GM10266 (cell line): ENCODE results near the gene CACNB4.
A peak's percentile ranks its signal among the peaks of the same experiment; 100 is the strongest.
"Not testable (repeated sequence)": the region's sequence is repeated elsewhere in the genome, so short reads cannot be mapped to it uniquely, and the experiment has no call there.

Experiments
- DNase-seq: peaks from one replicate; pipeline ENCODE4 v3.0.0; 2012; ENCODE audit errors: extremely low spot score
- TF ChIP-seq, protein P1 (sequence below): IDR thresholded peaks from 2 replicates; pipeline ENCODE4 v1.5.1; 2012; ENCODE audit warnings: mild to moderate bottlenecking, low read depth; ENCODE audit not compliant: control insufficient read depth, insufficient read depth; ENCODE audit errors: missing control alignments

The CACNB4 gene

DNA sequence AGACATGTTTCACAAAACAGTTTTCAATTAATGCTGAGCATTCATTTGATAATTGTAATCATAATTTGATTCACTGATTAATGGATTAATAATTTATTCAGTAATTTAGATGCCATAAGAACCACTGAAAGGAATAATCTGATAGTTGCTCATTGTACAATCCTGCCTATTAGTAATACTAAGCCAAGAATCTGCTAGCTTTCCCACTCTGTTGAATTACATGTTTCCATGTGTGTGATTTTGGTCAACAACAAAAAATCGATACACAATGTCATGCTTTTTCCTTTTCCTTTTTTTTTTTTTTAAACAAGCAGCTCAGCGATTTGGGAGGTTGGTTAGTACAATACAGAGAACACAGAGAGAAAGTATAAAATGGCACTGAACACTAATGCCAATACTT is 296.5 kb downstream of the CACNB4 start:
- TF ChIP-seq, protein P1, sequence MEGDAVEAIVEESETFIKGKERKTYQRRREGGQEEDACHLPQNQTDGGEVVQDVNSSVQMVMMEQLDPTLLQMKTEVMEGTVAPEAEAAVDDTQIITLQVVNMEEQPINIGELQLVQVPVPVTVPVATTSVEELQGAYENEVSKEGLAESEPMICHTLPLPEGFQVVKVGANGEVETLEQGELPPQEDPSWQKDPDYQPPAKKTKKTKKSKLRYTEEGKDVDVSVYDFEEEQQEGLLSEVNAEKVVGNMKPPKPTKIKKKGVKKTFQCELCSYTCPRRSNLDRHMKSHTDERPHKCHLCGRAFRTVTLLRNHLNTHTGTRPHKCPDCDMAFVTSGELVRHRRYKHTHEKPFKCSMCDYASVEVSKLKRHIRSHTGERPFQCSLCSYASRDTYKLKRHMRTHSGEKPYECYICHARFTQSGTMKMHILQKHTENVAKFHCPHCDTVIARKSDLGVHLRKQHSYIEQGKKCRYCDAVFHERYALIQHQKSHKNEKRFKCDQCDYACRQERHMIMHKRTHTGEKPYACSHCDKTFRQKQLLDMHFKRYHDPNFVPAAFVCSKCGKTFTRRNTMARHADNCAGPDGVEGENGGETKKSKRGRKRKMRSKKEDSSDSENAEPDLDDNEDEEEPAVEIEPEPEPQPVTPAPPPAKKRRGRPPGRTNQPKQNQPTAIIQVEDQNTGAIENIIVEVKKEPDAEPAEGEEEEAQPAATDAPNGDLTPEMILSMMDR = no peak
- no peak for DNase-seq

DNA sequence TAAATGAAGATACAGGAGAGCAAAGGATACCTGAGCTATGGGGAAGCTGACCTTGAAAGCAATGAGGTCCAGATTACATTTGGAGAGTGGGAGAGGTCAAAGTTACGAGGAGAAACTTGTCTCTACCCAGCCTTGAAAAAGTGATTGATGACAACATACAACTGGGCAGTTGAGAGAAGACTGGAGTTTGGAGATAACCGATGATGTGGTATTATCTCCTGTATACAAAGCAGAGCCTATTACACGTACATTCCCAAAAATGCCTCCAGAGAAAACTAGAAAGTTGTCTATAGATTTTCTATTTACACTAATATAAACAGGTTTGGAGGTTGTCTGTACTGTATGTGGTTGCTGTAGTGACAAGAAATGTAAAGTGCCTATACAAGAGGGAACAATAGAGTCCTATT is 299.0 kb downstream of the CACNB4 start:
- no peak for DNase-seq
- TF ChIP-seq, protein P1 = no peak

DNA sequence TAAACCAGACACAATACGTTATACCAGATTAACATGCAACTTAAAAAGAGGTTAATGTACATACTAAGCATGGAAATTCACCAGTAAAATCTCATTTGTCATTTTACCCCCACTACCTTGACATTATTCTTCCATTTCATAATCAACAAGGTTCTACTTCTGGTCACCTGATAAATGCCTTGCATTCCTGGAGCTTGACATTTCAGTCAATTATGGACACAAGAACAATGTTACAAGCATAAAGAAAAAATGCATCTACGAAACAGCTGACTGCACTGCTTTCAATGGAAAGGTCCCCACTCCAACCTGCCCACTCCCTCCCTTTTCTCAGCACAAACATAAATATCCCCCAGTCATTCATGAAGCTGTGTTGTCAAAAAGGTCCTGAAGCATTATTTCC is 302.1 kb downstream of the CACNB4 start:
- no peak for DNase-seq
- TF ChIP-seq, protein P1 = no peak

DNA sequence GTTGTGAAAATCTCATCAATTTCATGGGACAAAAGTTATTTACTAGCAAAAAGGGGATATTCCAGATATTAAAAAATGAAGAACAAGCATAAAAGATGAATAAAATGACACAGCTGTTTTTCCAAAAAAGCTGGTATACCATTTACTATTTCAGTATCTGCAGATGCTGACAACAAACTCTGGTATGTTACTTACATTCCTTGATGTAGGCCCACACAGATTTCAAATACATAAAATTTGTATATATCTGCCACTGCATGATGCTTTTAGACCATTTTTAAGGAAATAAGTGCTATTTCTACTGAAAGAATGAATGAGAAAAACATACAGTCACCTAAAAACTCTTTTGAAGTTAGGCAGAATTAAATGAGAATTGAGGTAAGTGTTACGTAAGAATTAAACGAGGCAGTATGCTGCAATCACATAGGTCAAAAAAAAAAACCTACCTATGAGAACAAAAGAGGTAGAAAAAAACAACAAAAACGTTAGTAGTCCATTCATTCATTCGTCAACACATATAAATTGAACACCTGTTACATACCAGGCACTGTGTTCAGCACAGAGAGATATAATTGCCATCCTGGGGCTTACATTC is 303.1 kb downstream of the CACNB4 start:
- TF ChIP-seq, protein P1 = no peak
- no peak for DNase-seq

DNA sequence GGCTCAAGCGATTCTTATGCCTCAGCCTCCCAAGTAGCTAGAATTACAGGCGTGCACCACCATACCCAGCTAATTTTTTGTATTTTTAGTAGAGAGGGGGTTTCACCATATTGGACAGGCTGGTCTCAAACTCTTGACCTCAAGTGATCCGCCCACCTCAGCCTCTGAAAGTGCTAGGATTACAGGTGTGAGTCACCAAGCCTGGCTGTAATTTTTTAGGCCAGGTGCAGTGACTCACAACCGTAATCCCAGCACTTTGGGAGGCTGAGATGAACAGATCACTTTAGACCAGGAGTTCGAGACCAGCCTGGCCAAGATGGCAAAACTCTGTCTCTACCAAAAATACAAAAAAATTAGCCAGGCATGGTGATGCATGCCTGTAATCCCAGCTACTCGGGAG is 304.4 kb downstream of the CACNB4 start:
- DNase-seq = not testable (repeated sequence)

DNA sequence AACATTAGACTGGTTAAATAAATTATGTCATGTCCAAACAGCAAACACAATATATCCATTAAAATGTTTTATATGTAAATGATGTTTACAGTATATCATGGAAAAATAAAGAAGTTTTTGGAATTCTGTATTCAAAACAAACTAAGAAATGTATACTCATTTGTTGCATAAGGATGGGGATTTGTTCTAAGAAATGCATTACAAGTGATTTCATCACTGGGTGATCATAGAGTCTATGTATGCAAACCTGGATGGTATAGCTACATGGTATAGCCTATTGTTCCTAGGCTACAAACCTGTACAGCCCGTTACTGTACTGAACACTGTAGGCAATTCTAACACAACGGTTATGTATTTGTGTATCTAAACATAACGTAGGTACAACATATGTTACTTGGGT is 305.7 kb downstream of the CACNB4 start:
- no peak for DNase-seq
- TF ChIP-seq, protein P1 = no peak

DNA sequence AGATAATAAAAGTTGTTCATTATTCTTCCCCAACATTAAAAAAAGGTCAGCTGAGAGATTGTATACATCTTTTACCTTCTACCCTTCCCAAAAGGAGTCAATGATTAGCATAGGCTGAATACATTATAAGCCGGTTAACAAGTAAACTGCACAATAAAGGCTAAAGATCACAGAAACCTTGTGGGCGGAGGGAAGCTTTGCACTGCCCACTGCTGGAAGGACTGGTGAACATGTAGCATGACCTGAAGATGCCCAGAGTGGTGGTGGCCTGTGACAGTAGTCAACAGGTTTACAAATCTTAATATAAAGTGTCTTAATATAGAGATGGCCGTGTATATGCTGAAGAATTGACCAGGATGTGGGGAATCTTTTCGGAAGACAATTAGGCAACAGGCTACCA is 306.3 kb downstream of the CACNB4 start:
- TF ChIP-seq, protein P1 = peak; percentile 9
- no peak for DNase-seq

DNA sequence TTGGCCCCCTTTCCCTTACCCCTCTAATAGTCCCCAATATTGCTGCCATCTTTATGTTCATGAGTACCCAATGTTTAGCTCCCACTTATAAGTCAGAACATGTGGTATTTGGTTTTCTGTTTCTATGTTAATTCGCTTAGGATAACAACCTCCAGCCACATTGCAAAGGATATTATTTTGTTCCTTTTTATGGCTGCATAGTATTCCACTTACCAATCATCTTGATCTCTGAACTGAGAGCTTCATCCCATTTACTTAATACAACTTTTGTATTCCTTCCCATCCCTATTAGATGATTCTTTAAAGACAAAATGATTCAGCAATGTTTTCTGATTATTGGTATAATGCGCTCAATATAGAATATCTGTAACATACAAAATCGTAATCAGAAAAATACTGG is 307.3 kb downstream of the CACNB4 start:
- TF ChIP-seq, protein P1 = no peak

More for the DNA sequence above, 307.3 kb downstream of the CACNB4 start:
- no peak for DNase-seq
